ENCODE measurements around the gene ROR1.

DNA sequence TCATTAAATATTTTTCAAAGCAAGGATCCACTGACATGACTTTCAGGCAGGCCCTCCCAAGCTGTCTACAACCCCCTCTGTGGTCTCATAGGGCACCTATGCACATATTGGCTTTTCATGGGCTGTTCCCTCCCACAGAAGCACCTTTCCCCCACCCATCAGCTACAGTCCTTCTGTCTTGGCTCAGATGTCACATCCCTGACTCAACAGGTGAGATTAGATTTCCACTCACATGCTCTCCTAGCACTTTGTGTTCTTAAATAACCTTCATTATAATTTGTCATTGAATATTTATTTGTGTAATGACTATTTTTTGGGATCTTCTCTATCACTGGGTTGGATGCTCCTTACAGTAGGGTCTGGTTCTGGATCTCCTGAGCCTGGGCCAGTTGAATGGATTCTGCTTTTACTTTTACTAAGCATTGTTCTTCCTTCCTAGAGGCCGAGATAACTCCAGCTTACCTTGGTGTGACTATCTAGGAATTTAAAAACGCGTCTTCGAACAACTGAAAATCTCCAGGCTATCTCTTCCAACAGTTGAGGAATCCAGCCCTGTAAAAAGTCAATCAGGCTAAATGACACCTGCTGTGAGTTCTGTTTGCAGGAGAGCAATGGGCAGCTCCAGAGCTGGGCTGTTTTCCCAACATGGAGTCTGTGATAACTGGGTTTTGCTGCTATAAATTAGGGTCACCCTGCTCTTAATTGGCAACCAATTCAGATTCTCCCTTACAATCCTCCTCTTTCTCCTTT lies 16.2 kb downstream of the ROR1 start:
- TF ChIP-seq, protein P1, sequence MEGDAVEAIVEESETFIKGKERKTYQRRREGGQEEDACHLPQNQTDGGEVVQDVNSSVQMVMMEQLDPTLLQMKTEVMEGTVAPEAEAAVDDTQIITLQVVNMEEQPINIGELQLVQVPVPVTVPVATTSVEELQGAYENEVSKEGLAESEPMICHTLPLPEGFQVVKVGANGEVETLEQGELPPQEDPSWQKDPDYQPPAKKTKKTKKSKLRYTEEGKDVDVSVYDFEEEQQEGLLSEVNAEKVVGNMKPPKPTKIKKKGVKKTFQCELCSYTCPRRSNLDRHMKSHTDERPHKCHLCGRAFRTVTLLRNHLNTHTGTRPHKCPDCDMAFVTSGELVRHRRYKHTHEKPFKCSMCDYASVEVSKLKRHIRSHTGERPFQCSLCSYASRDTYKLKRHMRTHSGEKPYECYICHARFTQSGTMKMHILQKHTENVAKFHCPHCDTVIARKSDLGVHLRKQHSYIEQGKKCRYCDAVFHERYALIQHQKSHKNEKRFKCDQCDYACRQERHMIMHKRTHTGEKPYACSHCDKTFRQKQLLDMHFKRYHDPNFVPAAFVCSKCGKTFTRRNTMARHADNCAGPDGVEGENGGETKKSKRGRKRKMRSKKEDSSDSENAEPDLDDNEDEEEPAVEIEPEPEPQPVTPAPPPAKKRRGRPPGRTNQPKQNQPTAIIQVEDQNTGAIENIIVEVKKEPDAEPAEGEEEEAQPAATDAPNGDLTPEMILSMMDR (IDR thresholded peaks at IDR 0.05; ENCODE audit: low read depth, low read length), result no peak
- TF ChIP-seq POLR2A (IDR thresholded peaks at IDR 0.05; ENCODE audit: extremely low read depth, insufficient read length) (no peak), MYC (IDR thresholded peaks at IDR 0.05; ENCODE audit: low read depth, low read length) (no peak)
- TF ChIP-seq, protein P2, sequence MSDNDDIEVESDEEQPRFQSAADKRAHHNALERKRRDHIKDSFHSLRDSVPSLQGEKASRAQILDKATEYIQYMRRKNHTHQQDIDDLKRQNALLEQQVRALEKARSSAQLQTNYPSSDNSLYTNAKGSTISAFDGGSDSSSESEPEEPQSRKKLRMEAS (IDR thresholded peaks at IDR 0.05; ENCODE audit: low read depth, low read length), result no peak
